NAMALWA (cell line): ENCODE data around the gene MECR.
"Not testable (repeated sequence)": the region's sequence is repeated elsewhere in the genome, so short reads cannot be mapped to it uniquely, and the experiment has no call there.

Experiments
- DNase-seq: peaks from one replicate; pipeline ENCODE4 v3.0.0-alpha.2; 2015; ENCODE audit warnings: low spot score

MECR gene

GRCh38 chr1:29169976-29170375, 60.8 kb downstream of the MECR start:
- no peak for DNase-seq

GRCh38 chr1:29167904-29168303, 62.8 kb downstream of the MECR start:
- DNase-seq: no peak

DNA sequence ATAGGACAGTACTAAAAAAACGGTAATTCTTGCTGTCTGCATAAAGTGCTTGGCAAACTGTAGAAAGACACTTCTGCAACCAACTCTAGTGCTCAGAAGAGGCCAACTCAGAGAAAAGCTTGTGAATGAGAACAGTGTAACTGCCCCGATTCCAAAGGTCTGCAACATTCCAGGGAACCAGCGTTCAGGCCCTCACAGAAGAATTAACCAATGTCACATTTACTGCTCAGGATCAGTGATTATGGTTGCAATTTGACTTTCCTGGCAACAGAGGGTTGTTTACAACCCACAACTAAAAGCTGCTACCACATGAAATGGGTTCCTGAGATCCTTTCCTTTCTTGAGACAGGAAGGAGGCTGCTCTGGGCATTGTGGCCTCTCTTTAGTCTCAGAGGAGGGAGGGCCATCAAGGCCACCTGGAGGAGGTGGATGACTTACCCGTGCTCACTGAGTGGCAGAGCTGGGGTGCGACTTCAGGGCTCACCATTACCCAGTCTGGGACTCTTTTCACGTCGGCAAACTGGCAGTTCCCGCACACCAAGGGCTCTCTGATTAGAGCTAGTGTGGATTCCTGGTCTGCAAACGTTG, 64.3 kb downstream of the MECR start:
- no peak for DNase-seq

DNA sequence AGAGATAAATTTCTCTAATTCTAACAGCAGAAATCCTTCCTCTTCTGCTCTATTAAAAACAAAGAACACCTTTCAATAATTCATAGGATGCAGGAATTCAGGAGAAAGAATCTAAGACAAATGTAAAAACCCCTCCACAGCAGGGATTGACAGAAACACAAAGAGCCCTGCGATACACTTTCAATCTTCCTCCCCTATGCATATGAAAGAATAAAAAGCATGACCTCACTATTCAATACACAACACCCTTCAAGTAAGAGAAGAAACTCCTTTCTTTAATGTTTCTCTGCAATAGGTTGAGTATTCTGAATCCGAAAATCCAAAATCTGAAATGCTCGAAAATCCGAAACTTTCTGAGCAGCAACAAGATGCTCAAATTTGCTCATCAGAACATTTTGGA, 66.1 kb downstream of the MECR start:
- no peak for DNase-seq

DNA sequence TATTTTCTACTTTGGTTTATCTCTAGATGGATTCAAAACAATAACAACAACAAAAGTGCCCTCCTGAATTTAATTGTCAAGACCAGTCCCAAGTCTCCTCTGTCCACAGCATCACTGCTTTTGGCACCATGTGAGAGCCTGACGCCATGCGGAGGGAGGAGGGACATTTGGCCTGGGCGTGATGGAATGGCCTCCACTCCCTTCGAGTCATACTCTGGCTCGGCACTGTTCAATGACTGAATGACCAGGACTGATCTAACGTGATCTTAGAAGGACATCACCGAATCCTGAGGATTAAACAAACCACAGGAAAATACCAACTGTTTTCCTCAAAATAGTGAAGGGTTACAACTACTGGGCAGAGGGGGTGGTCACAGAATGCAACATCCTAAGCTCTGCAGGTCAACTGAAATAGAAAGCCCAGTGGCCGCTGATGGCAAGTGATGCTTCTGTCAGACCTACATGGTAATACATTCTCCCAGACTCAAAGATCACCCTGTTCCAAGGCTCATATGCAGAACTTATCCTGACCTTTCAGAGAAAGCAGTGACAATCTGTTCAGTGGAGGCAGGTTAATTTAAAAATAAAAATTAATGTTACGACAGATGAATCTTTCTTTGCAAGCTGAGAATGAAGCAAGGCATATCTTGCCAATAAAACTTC, 68.1 kb downstream of the MECR start:
- DNase-seq: no peak

DNA sequence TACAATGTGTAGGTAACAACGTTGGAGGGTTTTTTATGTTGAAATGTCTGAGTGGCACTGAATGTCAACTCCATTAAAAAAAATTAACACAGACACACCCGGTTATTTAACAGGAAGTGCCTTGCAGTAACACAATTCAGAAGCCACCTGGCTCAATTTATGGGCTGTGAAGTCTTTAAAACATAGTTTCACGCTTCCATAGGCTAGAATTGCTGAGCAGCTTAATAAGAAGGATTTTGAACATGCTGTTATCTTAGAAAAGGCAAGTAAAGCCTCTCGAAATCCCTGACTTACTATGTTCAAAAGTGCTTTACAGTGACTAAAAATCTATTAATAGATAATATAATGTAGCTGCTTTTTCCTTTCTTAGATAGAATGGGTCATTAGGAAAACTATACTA, 68.7 kb downstream of the MECR start:
- no peak for DNase-seq

DNA sequence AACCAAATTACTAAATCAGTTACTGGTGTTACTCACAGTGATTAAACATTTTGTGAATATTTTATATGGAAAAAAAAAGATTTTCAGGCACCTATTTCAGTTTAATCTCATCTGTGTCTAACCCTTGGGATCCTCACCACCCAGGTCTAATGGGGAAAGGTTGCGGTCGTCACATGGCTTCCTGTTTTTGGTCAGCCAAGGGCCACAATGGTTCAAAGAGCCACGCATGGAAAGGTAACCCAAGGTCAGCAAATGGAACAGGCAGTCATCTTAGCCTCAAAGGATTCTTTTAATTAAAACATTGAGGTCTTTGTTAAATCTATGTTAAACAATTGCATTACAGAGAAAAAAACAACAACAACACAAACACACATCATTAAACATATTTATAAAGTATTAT, 71.0 kb downstream of the MECR start:
- no peak for DNase-seq

GRCh38 chr1:29157269-29157601, 73.5 kb downstream of the MECR start:
- DNase-seq: no peak

GRCh38 chr1:29156543-29157268, 74.0 kb downstream of the MECR start:
- no peak for DNase-seq

GRCh38 chr1:29152046-29152805, 78.5 kb downstream of the MECR start:
- DNase-seq: no peak

GRCh38 chr1:29150346-29150745, 80.4 kb downstream of the MECR start:
- not testable (repeated sequence) for DNase-seq

DNA sequence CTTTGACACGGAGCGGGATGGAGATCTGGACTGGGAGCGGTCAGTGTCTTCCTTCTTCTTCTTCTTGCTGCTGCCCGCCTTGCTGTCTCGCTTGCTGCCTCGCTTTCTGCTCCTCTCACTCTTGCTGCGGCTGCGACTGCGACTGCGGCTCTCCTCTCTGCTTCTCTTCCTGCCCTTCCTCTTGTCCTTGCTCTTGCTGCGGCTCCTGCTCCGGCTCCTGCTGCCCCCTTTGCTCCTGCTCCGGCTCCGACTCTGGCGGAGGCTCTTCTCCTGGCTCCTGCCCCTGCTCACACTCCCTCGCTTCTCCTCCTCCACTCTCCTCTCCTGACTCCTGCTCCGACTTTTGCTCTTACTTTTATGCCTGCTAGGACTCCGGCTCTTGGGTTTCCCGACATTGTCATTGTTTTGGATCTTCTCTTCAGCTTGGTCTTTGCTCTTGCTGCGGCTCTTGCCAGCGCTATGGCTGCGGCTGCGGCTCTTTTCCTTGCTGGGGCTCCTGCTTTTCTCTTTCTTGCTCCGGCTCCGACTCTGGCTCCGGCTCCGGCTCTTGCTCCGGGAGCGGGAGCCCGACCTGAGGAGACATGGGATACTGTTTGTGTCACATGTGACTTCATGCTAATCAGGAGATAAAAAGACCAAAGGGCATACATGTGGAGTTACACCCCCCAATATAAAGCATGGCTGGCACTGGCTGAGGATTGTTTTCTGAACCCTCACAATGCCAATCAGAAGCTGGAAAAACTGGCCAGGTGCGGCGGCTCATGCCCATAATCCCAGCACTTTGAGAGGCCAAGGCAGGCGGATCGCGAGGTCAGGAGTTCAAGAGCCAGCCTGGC, 81.9 kb downstream of the MECR start:
- no peak for DNase-seq

DNA sequence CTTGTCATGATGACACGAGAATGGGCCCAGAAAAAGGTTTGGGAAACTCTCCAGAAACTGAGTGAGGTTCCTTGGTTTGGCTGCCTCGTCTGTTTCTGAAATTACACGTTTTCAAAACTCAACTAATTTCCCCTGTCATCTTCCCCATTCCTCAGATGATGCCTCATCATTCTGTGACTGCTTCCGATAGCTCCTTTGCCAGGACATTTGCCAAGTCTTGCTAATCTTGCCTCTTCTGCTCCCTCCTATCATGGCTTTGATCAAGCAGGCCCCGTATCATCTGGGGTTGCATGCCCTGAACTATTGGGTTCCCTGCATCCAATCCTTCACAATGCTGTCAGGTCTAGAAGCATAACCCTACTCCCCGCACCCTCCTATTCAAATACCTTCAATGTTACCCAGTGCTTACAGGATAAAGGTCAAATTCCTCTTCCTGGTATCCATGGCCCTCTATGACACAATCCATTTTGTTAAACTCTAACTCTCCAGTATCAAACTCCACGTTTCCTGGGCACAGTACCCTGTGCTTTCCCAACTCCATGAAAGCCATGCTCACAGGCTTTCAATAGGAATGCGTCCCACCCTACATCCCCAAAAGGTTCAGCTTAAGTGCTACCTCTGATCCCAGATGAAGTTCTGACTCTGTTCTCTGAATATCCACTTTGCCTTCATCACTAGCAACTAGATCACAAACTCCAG, 84.8 kb downstream of the MECR start:
- DNase-seq: no peak

- no peak for DNase-seq
Observed at GRCh38 chr1:29144178-29144577, 86.6 kb downstream of the MECR start.

DNA sequence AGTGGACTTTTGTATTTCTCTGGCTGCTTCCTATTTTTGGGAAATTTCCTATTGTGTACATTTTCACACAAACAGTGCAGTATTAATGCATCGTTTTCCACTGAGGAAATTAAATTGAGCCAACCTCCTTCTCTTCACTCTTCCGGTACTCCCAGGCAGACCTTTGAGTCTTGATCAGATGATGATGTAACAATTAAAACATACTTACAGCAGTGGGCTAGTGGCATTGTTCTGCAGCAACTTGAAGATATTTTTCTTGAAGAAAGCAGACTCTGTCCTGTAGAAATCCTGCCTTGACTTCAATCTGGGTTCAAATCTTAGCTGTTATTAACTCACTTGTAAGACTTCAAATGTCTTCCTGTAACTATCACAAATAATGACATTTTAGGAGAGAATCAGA, 88.0 kb downstream of the MECR start:
- no peak for DNase-seq
